GM23338 (cell line): ENCODE data around the gene CDKL4.

Experiments
- CREB1 ChIP-seq: fragments of 250-450 bp; sonication (Bioruptor Pico); IDR thresholded peaks from 2 replicates; pipeline ENCODE4 v1.5.0; 2020; ENCODE audit warnings: low read depth, mild to moderate bottlenecking, moderate library complexity
- ETS1 ChIP-seq: IDR thresholded peaks from 2 replicates; pipeline ENCODE4 v1.6.1; 2016; ENCODE audit warnings: antibody characterized with exemption
- EZH2 ChIP-seq: fragments of 200-600 bp; sonication (generic); IDR thresholded peaks from one replicate; pipeline ENCODE4 v1.8.0; 2017; ENCODE audit warnings: antibody characterized with exemption, mild to moderate bottlenecking, low read depth; ENCODE audit not compliant: unreplicated experiment
- EZH2phosphoT487 ChIP-seq: fragments of 200-600 bp; sonication (generic); IDR thresholded peaks from one replicate; pipeline ENCODE4 v1.8.1; 2018; ENCODE audit warnings: antibody characterized with exemption; ENCODE audit not compliant: unreplicated experiment
- JUNB ChIP-seq: IDR thresholded peaks from one replicate; pipeline ENCODE4 v1.6.1; 2016; ENCODE audit warnings: antibody characterized with exemption; ENCODE audit not compliant: unreplicated experiment
- NANOG ChIP-seq: IDR thresholded peaks from 2 replicates; pipeline ENCODE4 v1.6.1; 2016; ENCODE audit warnings: antibody characterized with exemption, borderline replicate concordance
- POLR2AphosphoS5 ChIP-seq: IDR thresholded peaks from 2 replicates; pipeline ENCODE4 v1.6.1; 2016; ENCODE audit warnings: antibody characterized with exemption, low read depth
- REST ChIP-seq: IDR thresholded peaks from one replicate; pipeline ENCODE4 v1.6.1; 2018; ENCODE audit warnings: antibody characterized with exemption; ENCODE audit not compliant: unreplicated experiment
- STAT1 ChIP-seq: IDR thresholded peaks from one replicate; pipeline ENCODE4 v1.6.1; 2016; ENCODE audit warnings: antibody characterized with exemption; ENCODE audit not compliant: unreplicated experiment
- ZNF114 ChIP-seq: fragments of 250-450 bp; sonication (Bioruptor Pico); IDR thresholded peaks from 2 replicates; pipeline ENCODE4 v1.5.0; 2020; ENCODE audit warnings: mild to moderate bottlenecking, moderate library complexity
- TF ChIP-seq, protein P1 (sequence below), 2 experiments: fragments of 200-600 bp in 1 of 2; sonication (generic) in 1 of 2; conservative IDR thresholded peaks; 2 replicates each; pipeline versions ENCODE4 v1.5.1 to v1.6.1; 2016 to 2017; ENCODE audit warnings: antibody characterized with exemption in 2 of 2, low read depth in 2 of 2, mild to moderate bottlenecking in 2 of 2, moderate library complexity in 1 of 2

DNA sequence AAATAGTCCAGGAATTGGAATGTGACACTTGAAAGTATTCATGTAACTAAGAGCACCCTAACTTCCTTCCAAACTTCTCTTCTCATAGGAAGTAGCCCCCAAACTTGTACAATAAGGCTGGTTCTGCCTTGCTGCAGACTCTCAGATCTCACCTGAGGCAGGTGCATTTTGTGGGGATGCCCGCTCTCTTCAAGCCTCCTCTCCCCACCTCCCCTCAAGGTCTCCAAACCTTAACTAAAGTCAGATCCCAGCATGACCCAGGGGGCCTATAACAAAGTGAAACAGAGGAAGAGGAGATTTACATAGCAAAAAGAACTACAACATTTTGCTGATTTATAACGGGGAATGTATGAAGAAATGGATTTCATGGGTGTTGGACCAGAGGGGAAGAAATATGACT, 23.6 kb downstream of the CDKL4 start:
- TF ChIP-seq, protein P1, sequence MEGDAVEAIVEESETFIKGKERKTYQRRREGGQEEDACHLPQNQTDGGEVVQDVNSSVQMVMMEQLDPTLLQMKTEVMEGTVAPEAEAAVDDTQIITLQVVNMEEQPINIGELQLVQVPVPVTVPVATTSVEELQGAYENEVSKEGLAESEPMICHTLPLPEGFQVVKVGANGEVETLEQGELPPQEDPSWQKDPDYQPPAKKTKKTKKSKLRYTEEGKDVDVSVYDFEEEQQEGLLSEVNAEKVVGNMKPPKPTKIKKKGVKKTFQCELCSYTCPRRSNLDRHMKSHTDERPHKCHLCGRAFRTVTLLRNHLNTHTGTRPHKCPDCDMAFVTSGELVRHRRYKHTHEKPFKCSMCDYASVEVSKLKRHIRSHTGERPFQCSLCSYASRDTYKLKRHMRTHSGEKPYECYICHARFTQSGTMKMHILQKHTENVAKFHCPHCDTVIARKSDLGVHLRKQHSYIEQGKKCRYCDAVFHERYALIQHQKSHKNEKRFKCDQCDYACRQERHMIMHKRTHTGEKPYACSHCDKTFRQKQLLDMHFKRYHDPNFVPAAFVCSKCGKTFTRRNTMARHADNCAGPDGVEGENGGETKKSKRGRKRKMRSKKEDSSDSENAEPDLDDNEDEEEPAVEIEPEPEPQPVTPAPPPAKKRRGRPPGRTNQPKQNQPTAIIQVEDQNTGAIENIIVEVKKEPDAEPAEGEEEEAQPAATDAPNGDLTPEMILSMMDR (conservative IDR thresholded peaks at IDR 0.05; ENCODE audit: low read depth in 2 of 2): no peak
- TF ChIP-seq EZH2phosphoT487: no peak
- TF ChIP-seq POLR2AphosphoS5: no peak
- no peak for TF ChIP-seq STAT1
- no peak for TF ChIP-seq CREB1
- TF ChIP-seq NANOG: no peak
- TF ChIP-seq EZH2: no peak
- no peak for TF ChIP-seq REST
- no peak for TF ChIP-seq JUNB
- TF ChIP-seq ZNF114 (CRISPR knock-in tag): no peak
- no peak for TF ChIP-seq ETS1
